DOHH2 (cell line): ENCODE results near the gene RABGAP1L.

ENCODE experiments used
- H3F3A ChIP-seq: fragments of 200-600 bp; sonication (generic), shearing (Covaris generic); 2 replicates; pipeline ENCODE4 v1.6.0; 2016; ENCODE audit warnings: antibody characterized with exemption, mild to moderate bottlenecking; ENCODE audit not compliant: control insufficient read depth, insufficient read depth
- H3K27ac ChIP-seq: fragments of 200-600 bp; sonication (generic); 2 replicates; pipeline ENCODE4 v1.5.1; 2014; ENCODE audit warnings: low read depth, mild to moderate bottlenecking, low read length, moderate library complexity
- H3K27me3 ChIP-seq: fragments of 200-600 bp; sonication (generic); 2 replicates; pipeline ENCODE4 v1.6.1; 2014; ENCODE audit warnings: mild to moderate bottlenecking, low read length, mixed read lengths; ENCODE audit not compliant: control insufficient read depth
- H3K36me3 ChIP-seq: fragments of 200-600 bp; sonication (generic); 2 replicates; pipeline ENCODE4 v1.6.1; 2014; ENCODE audit warnings: mild to moderate bottlenecking, low read length, moderate library complexity, mixed read lengths; ENCODE audit not compliant: control insufficient read depth
- H3K4me1 ChIP-seq: fragments of 200-600 bp; sonication (generic); 2 replicates; pipeline ENCODE4 v1.6.1; 2014; ENCODE audit warnings: mild to moderate bottlenecking, low read length, mixed read lengths; ENCODE audit not compliant: control insufficient read depth
- H3K4me2 ChIP-seq: fragments of 200-600 bp; sonication (generic); 2 replicates; pipeline ENCODE4 v1.6.0; 2014; ENCODE audit warnings: mild to moderate bottlenecking, low read length, moderate library complexity
- H3K4me3 ChIP-seq: fragments of 200-600 bp; sonication (generic); 2 replicates; pipeline ENCODE4 v1.5.1; 2014; ENCODE audit warnings: mild to moderate bottlenecking, low read length, mixed read lengths
- H3K79me2 ChIP-seq: fragments of 200-600 bp; sonication (generic); 2 replicates; pipeline ENCODE4 v1.6.1; 2014; ENCODE audit warnings: mild to moderate bottlenecking, low read length, mixed read lengths; ENCODE audit not compliant: control insufficient read depth
- H3K9me2 ChIP-seq: fragments of 200-600 bp; sonication (generic); replicated peaks from 2 replicates; pipeline ENCODE4 v1.6.1; 2014; ENCODE audit warnings: mild to moderate bottlenecking, low read length, mixed read lengths; ENCODE audit not compliant: control insufficient read depth
- H3K9me3 ChIP-seq: fragments of 200-600 bp; sonication (generic); 2 replicates; pipeline ENCODE4 v1.6.1; 2014; ENCODE audit warnings: antibody characterized with exemption, low read length, mixed read lengths; ENCODE audit not compliant: control insufficient read depth, insufficient read depth
- H4K20me1 ChIP-seq: fragments of 200-600 bp; sonication (generic); 2 replicates; pipeline ENCODE4 v1.6.0; 2014; ENCODE audit warnings: low read depth, mild to moderate bottlenecking, antibody characterized with exemption, low read length, moderate library complexity; ENCODE audit not compliant: control insufficient read depth, insufficient read depth
- CTCF ChIP-seq: fragments of 200-600 bp; sonication (generic); IDR thresholded peaks from one replicate; pipeline ENCODE4 v1.5.1; 2014; ENCODE audit warnings: antibody characterized with exemption, mild to moderate bottlenecking, low read depth, low read length; ENCODE audit not compliant: poor library complexity, severe bottlenecking
- EZH2phosphoT487 ChIP-seq: fragments of 200-600 bp; sonication (generic); IDR thresholded peaks from 2 replicates; pipeline ENCODE4 v1.6.1; 2017; ENCODE audit warnings: borderline replicate concordance, mild to moderate bottlenecking, antibody characterized with exemption, low read length, moderate library complexity, mixed read lengths

Gene RABGAP1L

GRCh38 chr1:174828264-174828663, 668.9 kb downstream of the RABGAP1L start:
- Histone ChIP-seq H3F3A (no peaks in the 10 kb centered on the region), H3K79me2 (no peaks in the 10 kb centered on the region), H3K4me1 (peaks cover 9% of the 10 kb centered on the region; the same call in 1 of the 2 replicates), H3K9me3 (no peaks in the 10 kb centered on the region), H3K4me3 (no peak overlapping the region), H3K36me3 (peaks cover 18% of the 10 kb centered on the region), H3K9me2 (no peaks in the 10 kb centered on the region), H3K27ac (no peak overlapping the region), H4K20me1 (no peaks in the 10 kb centered on the region), H3K4me2 (no peak overlapping the region), H3K27me3 (no peaks in the 10 kb centered on the region)
- TF ChIP-seq CTCF (no peak), EZH2phosphoT487 (no peak)

GRCh38 chr1:174829990-174830389, 670.7 kb downstream of the RABGAP1L start:
- Histone ChIP-seq H3K27me3 (no peaks in the 10 kb centered on the region), H3K9me2 (no peaks in the 10 kb centered on the region), H3K9me3 (no peaks in the 10 kb centered on the region), H3K4me3 (no peak overlapping the region), H3K79me2 (no peaks in the 10 kb centered on the region), H4K20me1 (no peaks in the 10 kb centered on the region), H3K36me3 (peaks cover 18% of the 10 kb centered on the region), H3K4me1 (peaks cover 9% of the 10 kb centered on the region; the same call in 1 of the 2 replicates), H3K27ac (no peak overlapping the region), H3F3A (no peaks in the 10 kb centered on the region), H3K4me2 (no peak overlapping the region)
- TF ChIP-seq EZH2phosphoT487: no peak
- TF ChIP-seq CTCF: no peak

- H3K36me3 ChIP-seq: no peaks in the 10 kb centered on the region
- H4K20me1 ChIP-seq: no peaks in the 10 kb centered on the region
- no peaks in the 10 kb centered on the region for H3K79me2 ChIP-seq
- H3K27ac ChIP-seq: no peak overlapping the region
- no peak for TF ChIP-seq CTCF
- no peak for TF ChIP-seq EZH2phosphoT487
- H3K9me2 ChIP-seq: no peaks in the 10 kb centered on the region
- no peak overlapping the region for H3K4me3 ChIP-seq
- no peaks in the 10 kb centered on the region for H3K4me1 ChIP-seq
- H3F3A ChIP-seq: peaks cover 8% of the 10 kb centered on the region
- no peak overlapping the region for H3K4me2 ChIP-seq
- H3K27me3 ChIP-seq: no peaks in the 10 kb centered on the region
- H3K9me3 ChIP-seq: no peaks in the 10 kb centered on the region
These were observed 677.2 kb downstream of the RABGAP1L start for GRCh38 chr1:174836543-174836942.

- Histone ChIP-seq H3K4me2 (no peak overlapping the region), H3F3A (peaks cover 8% of the 10 kb centered on the region), H4K20me1 (no peaks in the 10 kb centered on the region), H3K27ac (no peak overlapping the region), H3K79me2 (no peaks in the 10 kb centered on the region), H3K9me3 (no peaks in the 10 kb centered on the region), H3K27me3 (no peaks in the 10 kb centered on the region), H3K4me3 (no peak overlapping the region), H3K4me1 (no peaks in the 10 kb centered on the region), H3K36me3 (no peaks in the 10 kb centered on the region), H3K9me2 (no peaks in the 10 kb centered on the region)
- TF ChIP-seq CTCF (no peak), EZH2phosphoT487 (no peak)
These were observed 678.1 kb downstream of the RABGAP1L start for GRCh38 chr1:174837386-174837785.
